Renal cortical epithelial cell (primary cell): ENCODE results near the gene MRPL14. TPM values are rescaled to one million over a fixed set of nuclear protein-coding genes. Genes with fewer than 3 reads are reported as not detected.
"Not testable (repeated sequence)": the region's sequence is repeated elsewhere in the genome, so short reads cannot be mapped to it uniquely, and the experiment has no call there.

ENCODE experiments used
- DNase-seq: peaks from one replicate; pipeline ENCODE4 v3.0.0-alpha.2; 2011; ENCODE audit warnings: low read depth
- total RNA-seq: library from RNA; depleted of rRNA; stranded (reverse); fragments of >200 nt; gene quantifications from 2 replicates; pipeline ENCODE4 v1.2.3, GENCODE V29; 2014

MRPL14 gene
- total RNA-seq, 1 donor from 2014 or later: 44.9 TPM

GRCh38 chr6:44150317-44150917 is 23.2 kb upstream of the MRPL14 start:
- DNase-seq: no peak

- DNase-seq: no peak
These were observed 22.2 kb upstream of the MRPL14 start for GRCh38 chr6:44149369-44150012.

GRCh38 chr6:44148306-44148705 is 21.1 kb upstream of the MRPL14 start:
- no peak for DNase-seq

- no peak for DNase-seq
These were observed 20.0 kb upstream of the MRPL14 start for GRCh38 chr6:44147256-44147655.

- no peak for DNase-seq
These were observed 19.4 kb upstream of the MRPL14 start for GRCh38 chr6:44146685-44147084.

GRCh38 chr6:44145839-44146238 is 18.6 kb upstream of the MRPL14 start:
- no peak for DNase-seq

GRCh38 chr6:44144536-44144935 is 17.3 kb upstream of the MRPL14 start:
- DNase-seq: not testable (repeated sequence)

- no peak for DNase-seq
These were observed 16.5 kb upstream of the MRPL14 start for GRCh38 chr6:44143731-44144130.

- DNase-seq: peak; percentile 40
These were observed 15.6 kb upstream of the MRPL14 start for GRCh38 chr6:44142835-44143234.

GRCh38 chr6:44139351-44139743 is 12.1 kb upstream of the MRPL14 start:
- no peak for DNase-seq

- no peak for DNase-seq
These were observed 11.6 kb upstream of the MRPL14 start for GRCh38 chr6:44138717-44139350.

GRCh38 chr6:44135875-44136274 is 8.6 kb upstream of the MRPL14 start:
- no peak for DNase-seq

- no peak for DNase-seq
These were observed 8.0 kb upstream of the MRPL14 start for GRCh38 chr6:44135173-44135758.

GRCh38 chr6:44133981-44134711 is 6.9 kb upstream of the MRPL14 start:
- no peak for DNase-seq

- peak; percentile 51 for DNase-seq
These were observed 6.0 kb upstream of the MRPL14 start for GRCh38 chr6:44133003-44133931.

GRCh38 chr6:44132476-44132875 is 5.2 kb upstream of the MRPL14 start:
- no peak for DNase-seq

- no peak for DNase-seq
These were observed 4.6 kb upstream of the MRPL14 start for GRCh38 chr6:44131892-44132291.

- DNase-seq: no peak
These were observed 2.6 kb upstream of the MRPL14 start for GRCh38 chr6:44129841-44130322.

- DNase-seq: no peak
These were observed 1.0 kb upstream of the MRPL14 start for GRCh38 chr6:44128020-44128917.
